MM.1S (cell line): ENCODE results near the gene PRUNE2.
"Not testable (repeated sequence)": the region's sequence is repeated elsewhere in the genome, so short reads cannot be mapped to it uniquely, and the experiment has no call there.

ENCODE experiments used
- DNase-seq: peaks from one replicate; pipeline ENCODE4 v3.0.0-alpha.2; 2015
- H2AFZ ChIP-seq: fragments of 300-600 bp; sonication (generic); 2 replicates; pipeline ENCODE4 v1.6.0; 2016; ENCODE audit warnings: antibody characterized with exemption, low read length
- H3F3A ChIP-seq: fragments of 300-600 bp; sonication (generic); 2 replicates; pipeline ENCODE4 v1.6.1; 2016; ENCODE audit warnings: mild to moderate bottlenecking, antibody characterized with exemption, low read length, moderate library complexity, mixed read lengths; ENCODE audit not compliant: insufficient read depth
- H3K27ac ChIP-seq: fragments of 300-600 bp; sonication (generic); 2 replicates; pipeline ENCODE4 v1.5.1; 2016; ENCODE audit warnings: mild to moderate bottlenecking, low read length
- H3K27me3 ChIP-seq: fragments of 300-600 bp; sonication (generic); replicated peaks from 2 replicates; pipeline ENCODE4 v1.6.0; 2016; ENCODE audit warnings: low read length; ENCODE audit not compliant: insufficient read depth
- H3K36me3 ChIP-seq: fragments of 300-600 bp; sonication (generic); replicated peaks from 2 replicates; pipeline ENCODE4 v1.6.1; 2016; ENCODE audit warnings: mild to moderate bottlenecking, low read length, mixed read lengths; ENCODE audit not compliant: insufficient read depth
- H3K4me1 ChIP-seq: fragments of 300-600 bp; sonication (generic); 2 replicates; pipeline ENCODE4 v1.6.1; 2016; ENCODE audit warnings: low read length, mixed read lengths
- H3K4me2 ChIP-seq: fragments of 300-600 bp; sonication (generic); 2 replicates; pipeline ENCODE4 v1.6.0; 2016; ENCODE audit warnings: low read depth, low read length
- H3K4me3 ChIP-seq: fragments of 300-600 bp; sonication (generic); 2 replicates; pipeline ENCODE4 v1.5.1; 2016; ENCODE audit warnings: low read length, mixed read lengths
- H3K79me2 ChIP-seq: fragments of 300-600 bp; sonication (generic); 2 replicates; pipeline ENCODE4 v1.6.1; 2016; ENCODE audit warnings: mixed run types, low read length, mixed read lengths
- H3K9ac ChIP-seq: fragments of 300-600 bp; sonication (generic); 2 replicates; pipeline ENCODE4 v1.6.1; 2016; ENCODE audit warnings: low read length, mixed read lengths
- H3K9me2 ChIP-seq: fragments of 300-600 bp; sonication (generic); replicated peaks from 2 replicates; pipeline ENCODE4 v1.6.1; 2016; ENCODE audit warnings: mild to moderate bottlenecking, low read length, mixed read lengths; ENCODE audit not compliant: insufficient read depth
- H3K9me3 ChIP-seq: fragments of 300-600 bp; sonication (generic); replicated peaks from 2 replicates; pipeline ENCODE4 v1.6.1; 2016; ENCODE audit warnings: mild to moderate bottlenecking, low read length, mixed read lengths; ENCODE audit not compliant: insufficient read depth
- H4K20me1 ChIP-seq: fragments of 300-600 bp; sonication (generic); 2 replicates; pipeline ENCODE4 v1.6.1; 2016; ENCODE audit warnings: mild to moderate bottlenecking, low read length, moderate library complexity, mixed read lengths; ENCODE audit not compliant: insufficient read depth
- CTCF ChIP-seq: fragments of 300-600 bp; sonication (generic); IDR thresholded peaks from 2 replicates; pipeline ENCODE4 v1.5.1; 2016; ENCODE audit warnings: antibody characterized with exemption, low read length, mixed read lengths
- EZH2 ChIP-seq: fragments of 300-600 bp; sonication (generic); optimal IDR thresholded peaks from 2 replicates; pipeline ENCODE3; 2017; ENCODE audit warnings: low read depth, mild to moderate bottlenecking, antibody characterized with exemption, low read length, mixed read lengths
- EZH2phosphoT487 ChIP-seq: fragments of 300-600 bp; sonication (generic); IDR thresholded peaks from 2 replicates; pipeline ENCODE4 v1.6.1; 2018; ENCODE audit warnings: antibody characterized with exemption, low read length

PRUNE2 gene

GRCh38 chr9:76743931-76744330 lies 162.0 kb downstream of the PRUNE2 start:
- Histone ChIP-seq H3K4me2 (no peak overlapping the region), H3K4me1 (no peaks in the 10 kb centered on the region), H3K9ac (no peak overlapping the region), H3K79me2 (no peaks in the 10 kb centered on the region), H4K20me1 (no peaks in the 10 kb centered on the region), H3K9me3 (no peaks in the 10 kb centered on the region), H3K27me3 (no peaks in the 10 kb centered on the region), H3K36me3 (no peaks in the 10 kb centered on the region), H3K4me3 (no peak overlapping the region), H3F3A (no peaks in the 10 kb centered on the region), H2AFZ (no peak overlapping the region), H3K27ac (no peak overlapping the region), H3K9me2 (no peaks in the 10 kb centered on the region)
- no peak for DNase-seq
- TF ChIP-seq EZH2phosphoT487 = no peak
- no peak for TF ChIP-seq EZH2
- TF ChIP-seq CTCF = no peak

GRCh38 chr9:76742890-76743289 lies 163.0 kb downstream of the PRUNE2 start:
- H3K79me2 ChIP-seq, DNase-seq, H2AFZ ChIP-seq, H3K27me3 ChIP-seq, H3F3A ChIP-seq, H3K4me2 ChIP-seq, H3K4me1 ChIP-seq, H3K36me3 ChIP-seq, H3K9me3 ChIP-seq, H3K9me2 ChIP-seq, H3K4me3 ChIP-seq, H3K9ac ChIP-seq, H3K27ac ChIP-seq, H4K20me1 ChIP-seq: not testable (repeated sequence)

- no peaks in the 10 kb centered on the region for H3K36me3 ChIP-seq
- H3K4me3 ChIP-seq = no peak overlapping the region
- no peaks in the 10 kb centered on the region for H3K9me2 ChIP-seq
- no peaks in the 10 kb centered on the region for H3K9me3 ChIP-seq
- no peak overlapping the region for H3K27ac ChIP-seq
- H3K27me3 ChIP-seq = no peaks in the 10 kb centered on the region
- no peaks in the 10 kb centered on the region for H3F3A ChIP-seq
- TF ChIP-seq EZH2 (no peak), CTCF (no peak), EZH2phosphoT487 (no peak)
- no peak for DNase-seq
- no peaks in the 10 kb centered on the region for H3K79me2 ChIP-seq
- H3K9ac ChIP-seq = no peak overlapping the region
- no peak overlapping the region for H2AFZ ChIP-seq
- no peak overlapping the region for H3K4me2 ChIP-seq
- no peaks in the 10 kb centered on the region for H4K20me1 ChIP-seq
- no peaks in the 10 kb centered on the region for H3K4me1 ChIP-seq
These were observed 164.4 kb downstream of the PRUNE2 start for GRCh38 chr9:76741524-76741923.

GRCh38 chr9:76738402-76738801 lies 167.5 kb downstream of the PRUNE2 start:
- Histone ChIP-seq H3K9me2 (no peaks in the 10 kb centered on the region), H3K79me2 (no peaks in the 10 kb centered on the region), H3K36me3 (no peaks in the 10 kb centered on the region), H3K4me2 (no peak overlapping the region), H3K9ac (no peak overlapping the region), H3K4me1 (no peaks in the 10 kb centered on the region), H4K20me1 (no peaks in the 10 kb centered on the region), H3K27me3 (no peaks in the 10 kb centered on the region), H3K27ac (no peak overlapping the region), H3K9me3 (no peaks in the 10 kb centered on the region), H3F3A (no peaks in the 10 kb centered on the region), H2AFZ (no peak overlapping the region), H3K4me3 (no peak overlapping the region)
- TF ChIP-seq EZH2 (no peak), CTCF (no peak), EZH2phosphoT487 (no peak)
- DNase-seq = no peak
